CD4-positive, alpha-beta memory T cell (primary cell): Measurements from ENCODE around the gene P2RY2. TPM values are rescaled to one million over a fixed set of nuclear protein-coding genes. Genes with fewer than 3 reads are reported as not detected.

Experiments used
- CTCF ChIA-PET: fragments of 350-600 bp; sonication (Branson Sonifier 250); formaldehyde crosslinking; loops from one replicate; lab custom pipeline; 2021; ENCODE audit warnings: inconsistent platforms; ENCODE audit not compliant: partially characterized antibody; lab: Charles Lee
- POLR2A ChIA-PET: fragments of 350-600 bp; sonication (Branson Sonifier 250); formaldehyde crosslinking; loops from one replicate; lab custom pipeline; 2021; ENCODE audit not compliant: partially characterized antibody; lab: Charles Lee
- DNase-seq, 5 donors: peaks; one replicate each; pipeline versions ENCODE4 v3.0.0 to v3.0.0-alpha.2; 2020 to 2022; ENCODE audit warnings: mixed read lengths in 1 of 5
- H3K27ac ChIP-seq: one replicate; pipeline ENCODE4 v1.7.0; 2013; ENCODE audit warnings: low read depth, low read length
- H3K27me3 ChIP-seq: 2 replicates; pipeline ENCODE4 v1.7.0; 2013; ENCODE audit warnings: mild to moderate bottlenecking, low read length, moderate library complexity; ENCODE audit not compliant: insufficient read depth
- H3K36me3 ChIP-seq: 2 replicates; pipeline ENCODE4 v1.7.0; 2013; ENCODE audit warnings: mild to moderate bottlenecking, low read length, moderate library complexity; ENCODE audit not compliant: insufficient read depth
- H3K4me1 ChIP-seq: 2 replicates; pipeline ENCODE4 v1.7.0; 2013; ENCODE audit warnings: mild to moderate bottlenecking, low read length, moderate library complexity; ENCODE audit not compliant: insufficient read depth
- H3K4me3 ChIP-seq, 2 donors: one replicate each; pipeline ENCODE4 v1.7.0; 2013; ENCODE audit warnings: low read length in 2 of 2, mild to moderate bottlenecking in 1 of 2
- H3K9me3 ChIP-seq, 2 donors: one replicate each; pipeline ENCODE4 v1.7.0; 2013; ENCODE audit warnings: low read length in 2 of 2, control low read depth in 1 of 2; ENCODE audit not compliant: control insufficient read depth in 1 of 2
- H3K27ac Mint-ChIP-seq, 7 donors: one replicate each; pipeline ENCODE4 v1.8.0; 2020 to 2021; ENCODE audit warnings: mixed read lengths in 7 of 7, mild to moderate bottlenecking in 6 of 7, inconsistent platforms in 3 of 7, moderate library complexity in 3 of 7
- H3K27me3 Mint-ChIP-seq, 2 donors: one replicate each; pipeline ENCODE4 v1.8.0; 2020 to 2021; ENCODE audit warnings: mixed read lengths in 2 of 2
- H3K36me3 Mint-ChIP-seq, 2 donors: one replicate each; pipeline ENCODE4 v1.8.0; 2020 to 2021; ENCODE audit warnings: mixed read lengths in 2 of 2, inconsistent platforms in 1 of 2, mild to moderate bottlenecking in 1 of 2
- H3K4me1 Mint-ChIP-seq, 4 donors: one replicate each; pipeline ENCODE4 v1.8.0; 2020 to 2021; ENCODE audit warnings: mixed read lengths in 4 of 4, mild to moderate bottlenecking in 1 of 4
- H3K4me3 Mint-ChIP-seq, 8 donors: one replicate each; pipeline ENCODE4 v1.8.0; 2020 to 2021; ENCODE audit warnings: mixed read lengths in 8 of 8, mild to moderate bottlenecking in 7 of 8, moderate library complexity in 6 of 8, inconsistent platforms in 3 of 8
- H3K9me3 Mint-ChIP-seq, 8 donors: one replicate each; pipeline ENCODE4 v1.8.0; 2020 to 2021; ENCODE audit warnings: mixed read lengths in 8 of 8, mild to moderate bottlenecking in 5 of 8, inconsistent platforms in 3 of 8, moderate library complexity in 1 of 8
- intact Hi-C: fragments of 100-400 bp; cut with micrococcal nuclease; formaldehyde crosslinking; loops from one replicate; pipeline ENCODE4 v1.15.1; 2023
- polyA plus RNA-seq, 2 donors: library from polyadenylated mRNA; unstranded; fragments of 300-500 nt; fragmentation: Illumina TruSeq; gene quantifications; one replicate each; pipeline ENCODE4 v1.2.3, GENCODE V29; 2021
- total RNA-seq, 2 experiments: library from RNA; stranded (reverse); gene quantifications; one replicate each; pipeline ENCODE4 v1.2.3, GENCODE V29; 2021

Gene P2RY2
- total and polyA plus RNA-seq, 4 experiments from 2014 or later: not detected

DNA sequence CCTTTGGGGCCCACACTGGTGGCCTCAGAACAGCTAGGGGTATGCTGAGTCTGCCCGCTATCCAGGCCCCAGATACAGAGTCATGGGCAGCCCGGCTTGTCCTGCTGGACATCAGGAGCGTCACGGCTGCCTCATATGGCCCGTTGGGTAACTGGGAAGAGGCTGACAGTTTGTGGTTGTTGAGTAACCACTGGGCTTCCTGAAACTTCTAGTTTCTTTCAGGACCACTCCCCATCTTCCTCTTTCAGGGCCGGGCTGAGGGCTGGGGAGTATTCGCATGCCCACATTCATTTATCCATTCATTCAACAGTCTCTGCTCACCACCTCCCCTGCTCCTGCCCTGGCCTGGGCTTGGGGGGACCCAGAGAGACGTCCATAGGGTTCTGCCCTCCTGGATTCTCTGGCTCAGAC is 13.4 kb upstream of the P2RY2 start:
- intact Hi-C loops: no loop called here
- peaks cover 0 to 10% (median 0%) of the 10 kb centered on the region in 8 donors for H3K9me3 Mint-ChIP-seq
- Histone ChIP-seq H3K4me3 (no peak overlapping the region), H3K27ac (no peak overlapping the region), H3K4me1 (no peaks in the 10 kb centered on the region), H3K36me3 (no peaks in the 10 kb centered on the region), H3K27me3 (no peaks in the 10 kb centered on the region), H3K9me3 (no peaks in the 10 kb centered on the region)
- CTCF ChIA-PET: no interaction called here
- no peaks in the 10 kb centered on the region for H3K4me1 Mint-ChIP-seq
- no peak overlapping the region for H3K4me3 Mint-ChIP-seq
- POLR2A ChIA-PET: no interaction called here
- H3K27me3 Mint-ChIP-seq: peaks cover 4 to 19% of the 10 kb centered on the region in 2 donors
- peak overlapping the region in 2 of 7 donors; percentile 70 to 76 for H3K27ac Mint-ChIP-seq
- no peaks in the 10 kb centered on the region for H3K36me3 Mint-ChIP-seq
- no peak for DNase-seq

- H3K4me3 Mint-ChIP-seq: no peak overlapping the region
- no peak for DNase-seq
- no peak overlapping the region for H3K4me3 ChIP-seq
- peaks cover 0 to 10% (median 0%) of the 10 kb centered on the region in 8 donors for H3K9me3 Mint-ChIP-seq
- no peaks in the 10 kb centered on the region for H3K4me1 Mint-ChIP-seq
- CTCF ChIA-PET: no interaction called here
- H3K27me3 Mint-ChIP-seq: peaks cover 4 to 16% of the 10 kb centered on the region in 2 donors
- H3K27me3 ChIP-seq: no peaks in the 10 kb centered on the region
- H3K36me3 Mint-ChIP-seq: no peaks in the 10 kb centered on the region
- no peak overlapping the region for H3K27ac ChIP-seq
- no peaks in the 10 kb centered on the region for H3K4me1 ChIP-seq
- H3K27ac Mint-ChIP-seq: no peak overlapping the region
- intact Hi-C loops: no loop called here
- H3K36me3 ChIP-seq: no peaks in the 10 kb centered on the region
- H3K9me3 ChIP-seq: no peaks in the 10 kb centered on the region
- POLR2A ChIA-PET: interaction anchor here (0.5 kb wide), 1 partner anchor 150 kb away, joined by 3 read pairs; no protein-coding TSS in a partner anchor
Measured at GRCh38 chr11:73205661-73206343, 12.3 kb upstream of the P2RY2 start.

- Mint-ChIP-seq H3K4me3 (no peak overlapping the region), H3K4me1 (no peaks in the 10 kb centered on the region), H3K27me3 (peaks cover 4 to 16% of the 10 kb centered on the region in 2 donors), H3K27ac (no peak overlapping the region), H3K36me3 (no peaks in the 10 kb centered on the region), H3K9me3 (peaks cover 0 to 10% (median 0%) of the 10 kb centered on the region in 8 donors)
- no peaks in the 10 kb centered on the region for H3K36me3 ChIP-seq
- DNase-seq: no peak
- H3K27ac ChIP-seq: no peak overlapping the region
- ChIA-PET CTCF (interaction anchor here (1.3 kb wide), 1 partner anchor 36 kb away, joined by 3 read pairs; no protein-coding TSS in a partner anchor), POLR2A (no interaction called here)
- no peaks in the 10 kb centered on the region for H3K9me3 ChIP-seq
- intact Hi-C loops: no loop called here
- H3K4me3 ChIP-seq: no peak overlapping the region
- H3K27me3 ChIP-seq: no peaks in the 10 kb centered on the region
- no peaks in the 10 kb centered on the region for H3K4me1 ChIP-seq
Measured at GRCh38 chr11:73206801-73207200, 11.3 kb upstream of the P2RY2 start.

- Mint-ChIP-seq H3K4me1 (no peaks in the 10 kb centered on the region), H3K36me3 (no peaks in the 10 kb centered on the region), H3K9me3 (peaks cover 0 to 10% (median 0%) of the 10 kb centered on the region in 8 donors), H3K27ac (no peak overlapping the region), H3K27me3 (peaks cover 2 to 13% of the 10 kb centered on the region in 2 donors), H3K4me3 (no peak overlapping the region)
- H3K36me3 ChIP-seq: no peaks in the 10 kb centered on the region
- H3K27ac ChIP-seq: no peak overlapping the region
- no peaks in the 10 kb centered on the region for H3K27me3 ChIP-seq
- intact Hi-C loops: no loop called here
- H3K4me1 ChIP-seq: no peaks in the 10 kb centered on the region
- H3K4me3 ChIP-seq: no peak overlapping the region
- DNase-seq: no peak
- H3K9me3 ChIP-seq: no peaks in the 10 kb centered on the region
- CTCF ChIA-PET: no interaction called here
- POLR2A ChIA-PET: no interaction called here
Measured at GRCh38 chr11:73209892-73210291, 8.2 kb upstream of the P2RY2 start.

- H3K27me3 ChIP-seq: no peaks in the 10 kb centered on the region
- no peaks in the 10 kb centered on the region for H3K36me3 ChIP-seq
- H3K36me3 Mint-ChIP-seq: no peaks in the 10 kb centered on the region
- no peak overlapping the region for H3K4me3 Mint-ChIP-seq
- H3K9me3 ChIP-seq: no peaks in the 10 kb centered on the region
- H3K27ac ChIP-seq: no peak overlapping the region
- ChIA-PET POLR2A (no interaction called here), CTCF (no interaction called here)
- no peak overlapping the region for H3K4me3 ChIP-seq
- H3K27me3 Mint-ChIP-seq: peaks cover 2 to 6% of the 10 kb centered on the region in 2 donors
- no peak for DNase-seq
- peak overlapping the region in 2 of 7 donors; percentile 30 to 48 for H3K27ac Mint-ChIP-seq
- H3K9me3 Mint-ChIP-seq: peaks cover 0 to 10% (median 0%) of the 10 kb centered on the region in 8 donors
- intact Hi-C loops: no loop called here
- no peaks in the 10 kb centered on the region for H3K4me1 ChIP-seq
- no peaks in the 10 kb centered on the region for H3K4me1 Mint-ChIP-seq
Measured at GRCh38 chr11:73210916-73211667, 7.0 kb upstream of the P2RY2 start.

DNA sequence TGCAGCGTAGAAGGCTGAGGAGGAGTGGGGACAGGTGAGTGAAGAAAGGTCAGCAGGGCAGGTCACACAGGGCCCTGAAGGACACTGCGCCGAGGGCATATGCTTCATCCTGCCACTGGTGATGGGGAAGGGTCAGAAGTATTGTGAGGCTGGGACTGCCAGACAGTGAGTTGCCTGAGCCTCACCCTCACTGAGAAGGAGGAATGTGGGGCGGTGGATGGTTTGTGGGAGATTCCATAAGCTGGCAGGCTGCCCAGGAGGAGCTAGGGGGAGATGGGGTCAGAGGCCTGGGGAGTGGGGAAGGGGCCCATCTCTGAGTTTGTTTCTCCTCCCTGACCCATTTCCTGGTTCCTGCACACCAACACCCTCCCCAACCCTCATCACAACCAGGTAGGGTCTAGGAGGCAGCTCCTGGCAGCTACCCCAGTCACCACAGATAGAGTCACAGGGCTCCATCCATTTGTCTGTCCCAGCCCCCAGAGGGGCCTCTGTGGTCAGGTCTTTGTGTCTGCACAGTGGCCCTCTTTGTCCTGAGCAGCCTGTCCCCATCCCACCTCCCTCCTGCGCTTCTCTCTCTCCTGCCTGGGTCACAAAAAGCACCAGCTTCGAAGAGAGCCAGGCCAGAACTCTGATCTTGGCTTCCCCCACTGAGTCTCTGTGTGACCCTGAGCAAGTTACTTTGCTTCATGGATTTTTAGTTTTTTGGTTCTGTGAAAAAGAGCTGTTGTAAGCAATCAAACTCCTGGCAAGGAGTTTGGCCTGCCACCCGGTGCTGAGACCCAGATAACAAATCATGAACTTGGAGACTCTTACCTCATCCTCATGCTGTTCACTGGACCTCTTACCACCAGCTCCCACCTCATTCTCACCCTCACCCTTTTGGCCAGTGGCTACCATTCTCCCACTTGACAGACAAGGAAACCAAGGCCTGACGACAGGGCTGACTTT is 4.6 kb upstream of the P2RY2 start:
- Histone ChIP-seq H3K4me3 (no peak overlapping the region), H3K9me3 (no peaks in the 10 kb centered on the region), H3K27ac (no peak overlapping the region), H3K4me1 (no peaks in the 10 kb centered on the region), H3K36me3 (no peaks in the 10 kb centered on the region), H3K27me3 (no peaks in the 10 kb centered on the region)
- CTCF ChIA-PET: no interaction called here
- Mint-ChIP-seq H3K4me3 (peak overlapping the region in 1 of 8 donors; percentile 55), H3K27ac (no peak overlapping the region), H3K9me3 (peaks cover 0 to 6% (median 0%) of the 10 kb centered on the region in 8 donors), H3K36me3 (no peaks in the 10 kb centered on the region), H3K4me1 (peaks cover 0 to 4% (median 2%) of the 10 kb centered on the region in 4 donors), H3K27me3 (peaks cover 4 to 7% of the 10 kb centered on the region in 2 donors)
- intact Hi-C loops: no loop called here
- DNase-seq: no peak
- POLR2A ChIA-PET: no interaction called here
